CD4-positive, alpha-beta T cell treated with Interleukin-17A for 1 hour (primary cell): Measurements from ENCODE around the gene VAV1.
"Not testable (repeated sequence)": the region's sequence is repeated elsewhere in the genome, so short reads cannot be mapped to it uniquely, and the experiment has no call there.

Experiments used
- DNase-seq: peaks from one replicate; pipeline ENCODE4 v3.0.0-alpha.2; 2020

The VAV1 gene

GRCh38 chr19:6790194-6791128 is 18.0 kb downstream of the VAV1 start:
- no peak for DNase-seq

GRCh38 chr19:6791237-6791636 is 18.7 kb downstream of the VAV1 start:
- no peak for DNase-seq

- no peak for DNase-seq
These were observed 20.9 kb downstream of the VAV1 start for GRCh38 chr19:6793411-6793810.

GRCh38 chr19:6793973-6794372 is 21.5 kb downstream of the VAV1 start:
- DNase-seq: no peak

GRCh38 chr19:6794686-6795431 is 22.4 kb downstream of the VAV1 start:
- no peak for DNase-seq

GRCh38 chr19:6796278-6796677 is 23.8 kb downstream of the VAV1 start:
- no peak for DNase-seq

- DNase-seq: no peak
These were observed 25.1 kb downstream of the VAV1 start for GRCh38 chr19:6797646-6798045.

- DNase-seq: not testable (repeated sequence)
These were observed 27.8 kb downstream of the VAV1 start for GRCh38 chr19:6800160-6800790.

- DNase-seq: peak; percentile 37
These were observed 28.5 kb downstream of the VAV1 start for GRCh38 chr19:6800991-6801484.

GRCh38 chr19:6801485-6802086 is 29.1 kb downstream of the VAV1 start:
- DNase-seq: peak; percentile 86

- peak; percentile 86 for DNase-seq
These were observed 30.0 kb downstream of the VAV1 start for GRCh38 chr19:6802336-6803035.

- no peak for DNase-seq
These were observed 30.5 kb downstream of the VAV1 start for GRCh38 chr19:6803036-6803404.

GRCh38 chr19:6806488-6806887 is 34.0 kb downstream of the VAV1 start:
- no peak for DNase-seq

- DNase-seq: no peak
These were observed 34.8 kb downstream of the VAV1 start for GRCh38 chr19:6807291-6807690.

GRCh38 chr19:6808494-6808893 is 36.0 kb downstream of the VAV1 start:
- DNase-seq: no peak

GRCh38 chr19:6809262-6809661 is 36.8 kb downstream of the VAV1 start:
- no peak for DNase-seq

GRCh38 chr19:6811378-6811777 is 38.9 kb downstream of the VAV1 start:
- DNase-seq: no peak

GRCh38 chr19:6811906-6812305 is 39.4 kb downstream of the VAV1 start:
- peak; percentile 41 for DNase-seq

- DNase-seq: no peak
These were observed 40.1 kb downstream of the VAV1 start for GRCh38 chr19:6812612-6813011.

- peak; percentile 19 for DNase-seq
These were observed 41.2 kb downstream of the VAV1 start for GRCh38 chr19:6813659-6814058.

- no peak for DNase-seq
These were observed 44.7 kb downstream of the VAV1 start for GRCh38 chr19:6817179-6817578.

GRCh38 chr19:6818246-6818645 is 45.7 kb downstream of the VAV1 start:
- no peak for DNase-seq
